K562 (cell line): ENCODE measurements around the gene GPC3. TPM values are rescaled to one million over a fixed set of nuclear protein-coding genes. Genes with fewer than 3 reads are reported as not detected.

Source experiments
- ATAC-seq: fragments of 200-7000 bp; cut with Tn5 transposase; 3 replicates; pipeline ENCODE4 v1.9.1; 2020; ENCODE audit warnings: moderate library complexity
- BruUV-seq: library from RNA; stranded (reverse); fragments of 400-500 nt; replicated peaks from 2 replicates; lab custom pipeline; 2021; lab: Mats Ljungman, UMichigan
- CTCF ChIA-PET: fragments of 300-600 bp; formaldehyde crosslinking; extraction: SDS; loops from one replicate; lab custom pipeline; 2021; ENCODE audit warnings: low intra/inter-chr PET ratio; lab: Yijun Ruan, JAX
- POLR2A ChIA-PET: fragments of 300-600, 350-650 bp; sonication (Branson Sonifier 250); formaldehyde crosslinking; extraction: SDS; loops from one replicate; lab custom pipeline; 2021; ENCODE audit warnings: antibody characterized with exemption, inconsistent platforms; lab: Yijun Ruan, JAX
- DNase-seq, 4 experiments: peaks; one replicate each; pipeline versions ENCODE4 v3.0.0 to v3.0.0-alpha.2; 2011 to 2018; ENCODE audit warnings: low spot score in 3 of 4, mixed read lengths in 3 of 4; ENCODE audit errors: extremely low read depth in 1 of 4
- FAIRE-seq: peaks from 2 replicates; lab custom pipeline; 2011; peaks lifted over from hg19 to GRCh38; lab: Jason Lieb, UNC
- H2AFZ ChIP-seq: 2 replicates; pipeline ENCODE4 v1.6.0; 2011; ENCODE audit warnings: low read depth, low read length, control low read depth, inconsistent platforms
- H3K27ac ChIP-seq: fragments of 200-600 bp; 3 replicates; pipeline ENCODE4 v1.8.0; 2011; ENCODE audit warnings: low read depth, mild to moderate bottlenecking, control low read depth, inconsistent platforms, low read length, moderate library complexity, mixed read lengths; ENCODE audit errors: extremely low read depth
- H3K27me3 ChIP-seq, 2 experiments: fragments of 300-600 bp in 1 of 2; 2 replicates in 1 of 2; 3 replicates in 1 of 2; pipeline versions ENCODE4 v1.6.0 to v1.8.0; 2011; ENCODE audit warnings: inconsistent platforms in 2 of 2, low read length in 2 of 2, mild to moderate bottlenecking in 1 of 2, mixed read lengths in 1 of 2, moderate library complexity in 1 of 2; ENCODE audit not compliant: control insufficient read depth in 2 of 2, insufficient read depth in 2 of 2
- H3K36me3 ChIP-seq: fragments of 300-600 bp; 3 replicates; pipeline ENCODE4 v1.8.0; 2011; ENCODE audit warnings: mild to moderate bottlenecking, low read length, inconsistent platforms; ENCODE audit not compliant: control insufficient read depth, insufficient read depth
- H3K4me1 ChIP-seq, 2 experiments: fragments of 200-600 bp in 1 of 2; replicated peaks in 1 of 2; 2 replicates in 1 of 2; 3 replicates in 1 of 2; pipeline versions ENCODE4 v1.5.1 to v1.8.0; 2011; ENCODE audit warnings: inconsistent platforms in 2 of 2, low read length in 2 of 2, mild to moderate bottlenecking in 1 of 2, mixed read lengths in 1 of 2, moderate library complexity in 1 of 2; ENCODE audit not compliant: control insufficient read depth in 2 of 2, insufficient read depth in 2 of 2
- H3K4me2 ChIP-seq: 2 replicates; pipeline ENCODE4 v1.6.1; 2011; ENCODE audit warnings: low read length, control low read depth, inconsistent platforms, mixed read lengths; ENCODE audit not compliant: insufficient read depth
- H3K4me3 ChIP-seq: fragments of 200-600 bp; sonication (generic), shearing (Covaris generic); 2 replicates; pipeline ENCODE4 v1.5.1; 2016; ENCODE audit warnings: control low read depth, inconsistent platforms
- H3K79me2 ChIP-seq: fragments of 200-600 bp; 3 replicates; pipeline ENCODE4 v1.8.0; 2011; ENCODE audit warnings: low read length, inconsistent platforms; ENCODE audit not compliant: control insufficient read depth, insufficient read depth
- H3K9ac ChIP-seq, 2 experiments: 2 replicates each; pipeline versions ENCODE4 v1.6.0 to v1.6.1; 2011; ENCODE audit warnings: low read depth in 2 of 2, low read length in 2 of 2, control low read depth in 1 of 2, inconsistent platforms in 1 of 2, mild to moderate bottlenecking in 1 of 2, mixed read lengths in 1 of 2; ENCODE audit not compliant: insufficient read depth in 1 of 2
- H3K9me1 ChIP-seq: one replicate; pipeline ENCODE4 v1.6.0; 2011; ENCODE audit warnings: inconsistent platforms, mild to moderate bottlenecking, low read length, moderate library complexity; ENCODE audit not compliant: control insufficient read depth, insufficient read depth
- H3K9me3 ChIP-seq: replicated peaks from 2 replicates; pipeline ENCODE4 v1.5.1; 2011; ENCODE audit warnings: low read depth, low read length, inconsistent platforms; ENCODE audit not compliant: control insufficient read depth, insufficient read depth
- H4K20me1 ChIP-seq: replicated peaks from 2 replicates; pipeline ENCODE4 v1.6.1; 2011; ENCODE audit warnings: low read length, inconsistent platforms, mixed read lengths; ENCODE audit not compliant: control insufficient read depth, insufficient read depth
- CBX8 ChIP-seq: fragments of 200-600 bp; sonication (generic); IDR thresholded peaks from 2 replicates; pipeline ENCODE4 v1.6.1; 2012; ENCODE audit warnings: borderline replicate concordance, mixed run types, low read depth, mild to moderate bottlenecking, moderate library complexity, mixed read lengths, low read length, control low read depth, inconsistent platforms; ENCODE audit not compliant: poor library complexity, severe bottlenecking; ENCODE audit errors: extremely low read depth
- CCNT2 ChIP-seq: IDR thresholded peaks from 2 replicates; pipeline ENCODE4 v1.6.1; 2011; ENCODE audit warnings: borderline replicate concordance, low read depth, mild to moderate bottlenecking, moderate library complexity, mixed read lengths, low read length; ENCODE audit not compliant: insufficient read length; ENCODE audit errors: extremely low read depth
- ETS2 ChIP-seq: IDR thresholded peaks from 2 replicates; pipeline ENCODE4 v1.6.1; 2016; ENCODE audit warnings: borderline replicate concordance, missing genetic modification characterization, mild to moderate bottlenecking, moderate library complexity, missing compliant biosample characterization; ENCODE audit not compliant: poor library complexity, severe bottlenecking
- HNRNPH1 ChIP-seq: fragments of 200-400 bp; formaldehyde crosslinking; optimal IDR thresholded peaks from 2 replicates; pipeline ENCODE3; 2017; ENCODE audit warnings: low read depth, mild to moderate bottlenecking, low read length, moderate library complexity
- MEF2A ChIP-seq: IDR thresholded peaks from 2 replicates; pipeline ENCODE4 v1.6.1; 2011; ENCODE audit warnings: low read depth, mild to moderate bottlenecking, low read length, moderate library complexity; ENCODE audit not compliant: control insufficient read depth
- NR2C1 ChIP-seq, 2 experiments: fragments of 450-650 bp; IDR thresholded peaks; 2 replicates each; pipeline ENCODE4 v1.6.1; 2017; ENCODE audit warnings: mild to moderate bottlenecking in 2 of 2, antibody characterized with exemption in 1 of 2, inconsistent platforms in 1 of 2, missing compliant biosample characterization in 1 of 2, missing genetic modification characterization in 1 of 2
- NR4A1 ChIP-seq, 2 experiments: fragments of 250-450 bp in 1 of 2; fragments of 450-650 bp in 1 of 2; sonication (Bioruptor Pico) in 1 of 2; IDR thresholded peaks; 2 replicates each; pipeline versions ENCODE4 v1.4.0 to v1.6.1; 2016 to 2020; ENCODE audit warnings: mild to moderate bottlenecking in 2 of 2, missing compliant biosample characterization in 1 of 2, missing genetic modification characterization in 1 of 2, moderate library complexity in 1 of 2
- RBM22 ChIP-seq: fragments of 200-400 bp; formaldehyde crosslinking; IDR thresholded peaks from 2 replicates; pipeline ENCODE4 v1.6.1; 2018; ENCODE audit warnings: low read length, low read depth; ENCODE audit not compliant: poor library complexity, severe bottlenecking
- ZNF165 ChIP-seq: fragments of 250-450 bp; sonication (Bioruptor Pico); IDR thresholded peaks from 2 replicates; pipeline ENCODE4 v1.4.0; 2020; ENCODE audit warnings: borderline replicate concordance
- WGBS: fragments of 100-300 bp; shearing (Covaris generic); methylation state at CpG from one replicate; pipeline ENCODE4 v1.1.6; 2016; ENCODE audit warnings: low coverage, mixed read lengths; ENCODE audit not compliant: insufficient coverage; ENCODE audit errors: missing lambda C conversion rate; 5-methylcytosine and 5-hydroxymethylcytosine counted together
- in situ Hi-C: fragments of 300-500 bp; cut with MboI; formaldehyde crosslinking; loops from 4 replicates; pipeline ENCODE4 v1.15.0; 2018; ENCODE audit warnings: inconsistent platforms, mixed read lengths
- intact Hi-C: fragments of 100-400 bp; cut with micrococcal nuclease; formaldehyde crosslinking; loops from 2 replicates; pipeline ENCODE4 v1.14.2; 2022
- polyA plus RNA-seq, 8 experiments: library from polyadenylated mRNA; depleted of rRNA in 4 of 8; stranded (reverse) in 5 of 8; unstranded in 3 of 8; fragments of >200 nt; fragmentation: Nextera tagmentation in 2 of 8; fragmentation: Illumina TruSeq in 1 of 8; extraction: Ambion mirVana in 2 of 8; extraction: Trizol in 1 of 8; gene quantifications; 2 replicates each; pipeline versions ENCODE4 v1.2.1 to v1.2.3, GENCODE V29; 2011 to 2014; ENCODE audit warnings: inconsistent platforms in 1 of 8, missing spikeins in 1 of 8
- total RNA-seq, 7 experiments: library from RNA; depleted of rRNA in 6 of 7; stranded (reverse); fragments of >200 nt in 6 of 7; fragmentation: Illumina TruSeq in 2 of 7; extraction: Trizol in 2 of 7; gene quantifications; 2 replicates each; pipeline versions ENCODE4 v1.2.1 to v1.2.3, GENCODE V29; 2011 to 2021; ENCODE audit warnings: low replicate concordance in 1 of 7
- TF ChIP-seq, protein P1 (sequence below), 3 experiments: fragments of 200-800 bp in 1 of 3; sonication (Bioruptor generic) in 1 of 3; sonication (generic) in 1 of 3; formaldehyde crosslinking in 1 of 3; IDR thresholded peaks; 2 replicates each; pipeline versions ENCODE4 v1.6.1 to v1.8.0; 2016 to 2022; ENCODE audit warnings: mild to moderate bottlenecking in 2 of 3, missing compliant biosample characterization in 2 of 3, missing genetic modification characterization in 2 of 3, missing genetic modification reagents in 1 of 3
- TF ChIP-seq, protein P2 (sequence below): sonication (generic); formaldehyde crosslinking; IDR thresholded peaks from 2 replicates; pipeline ENCODE4 v1.8.1; 2022; ENCODE audit warnings: missing genetic modification reagents
- TF ChIP-seq, protein P3 (sequence below), 3 experiments: fragments of 200-800 bp in 1 of 3; fragments of 250-450 bp in 1 of 3; fragments of 450-650 bp in 1 of 3; sonication (Bioruptor Pico) in 1 of 3; sonication (Bioruptor generic) in 1 of 3; formaldehyde crosslinking in 1 of 3; IDR thresholded peaks; 2 replicates each; pipeline versions ENCODE4 v1.6.1 to v1.8.0; 2016 to 2022; ENCODE audit warnings: mild to moderate bottlenecking in 2 of 3, missing genetic modification characterization in 2 of 3, missing compliant biosample characterization in 1 of 3, moderate library complexity in 1 of 3

The GPC3 gene
- total and polyA plus RNA-seq, 9 of the 15 experiments (the other 6 are each of a cell fraction or from before 2014, with no cell fraction given) = 0.42 TPM; not detected in 8

DNA sequence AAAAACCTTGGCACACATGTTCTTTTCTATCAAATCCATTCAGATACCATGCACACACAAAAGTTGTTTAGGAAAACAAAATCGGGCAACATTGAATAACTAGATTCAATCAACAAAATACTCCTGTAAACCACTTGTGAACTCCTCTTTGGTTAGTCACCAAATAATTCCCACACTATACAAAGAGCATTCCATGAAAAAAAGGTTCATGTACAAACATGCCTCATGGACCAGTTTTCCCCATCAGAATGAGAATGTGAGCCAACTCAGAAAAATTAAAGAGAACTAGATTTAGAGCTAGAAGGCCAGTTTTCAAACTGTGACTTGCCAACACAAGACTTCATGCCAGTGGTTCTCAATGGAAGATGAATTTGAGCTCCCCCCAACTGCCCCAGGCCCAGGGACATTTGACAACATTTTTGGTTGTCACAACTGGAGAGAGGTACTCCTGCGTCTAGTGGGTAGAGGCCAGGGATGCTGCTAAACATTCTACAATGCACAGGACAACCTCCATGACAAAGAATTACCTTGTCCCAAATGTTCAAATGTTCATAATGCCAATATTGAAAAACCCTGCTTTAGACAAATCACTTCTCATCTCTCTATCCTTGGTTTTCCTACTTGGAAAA is 55.4 kb downstream of the GPC3 start:
- no peak for FAIRE-seq
- Histone ChIP-seq H3K27ac (no peak overlapping the region), H3K4me1 (no peaks in the 10 kb centered on the region), H3K9ac (no peak overlapping the region), H2AFZ (no peak overlapping the region), H3K27me3 (no peaks in the 10 kb centered on the region), H3K79me2 (no peaks in the 10 kb centered on the region), H3K4me3 (no peak overlapping the region), H4K20me1 (no peaks in the 10 kb centered on the region), H3K4me2 (no peak overlapping the region), H3K9me1 (no peaks in the 10 kb centered on the region), H3K36me3 (no peaks in the 10 kb centered on the region), H3K9me3 (no peaks in the 10 kb centered on the region)
- no peak for DNase-seq
- BruUV-seq = no TSS peak
- WGBS = 0% methylated on average over 2 of the region's 2 CpGs
- ChIA-PET POLR2A (no interaction called here), CTCF (no interaction called here)
- no peak for ATAC-seq
- in situ Hi-C loops = no loop called here
- intact Hi-C loops = no loop called here
- TF ChIP-seq NR4A1 (CRISPR knock-in tag; IDR thresholded peaks at IDR 0.05) (no peak), NR4A1 (tag; IDR thresholded peaks at IDR 0.05) (no peak), RBM22 (no peak), HNRNPH1 (no peak), ZNF165 (CRISPR knock-in tag) (no peak), MEF2A (no peak), ETS2 (tag) (no peak), NR2C1 (IDR thresholded peaks at IDR 0.05) (no peak), NR2C1 (tag; IDR thresholded peaks at IDR 0.05) (no peak), CCNT2 (no peak), CBX8 (no peak)
- TF ChIP-seq, protein P1, sequence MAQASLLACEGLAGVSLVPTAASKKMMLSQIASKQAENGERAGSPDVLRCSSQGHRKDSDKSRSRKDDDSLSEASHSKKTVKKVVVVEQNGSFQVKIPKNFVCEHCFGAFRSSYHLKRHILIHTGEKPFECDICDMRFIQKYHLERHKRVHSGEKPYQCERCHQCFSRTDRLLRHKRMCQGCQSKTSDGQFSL (CRISPR knock-in tag; IDR thresholded peaks at IDR 0.05) = no peak
- TF ChIP-seq, protein P1 (tag; IDR thresholded peaks at IDR 0.05) = no peak
- TF ChIP-seq, protein P2, sequence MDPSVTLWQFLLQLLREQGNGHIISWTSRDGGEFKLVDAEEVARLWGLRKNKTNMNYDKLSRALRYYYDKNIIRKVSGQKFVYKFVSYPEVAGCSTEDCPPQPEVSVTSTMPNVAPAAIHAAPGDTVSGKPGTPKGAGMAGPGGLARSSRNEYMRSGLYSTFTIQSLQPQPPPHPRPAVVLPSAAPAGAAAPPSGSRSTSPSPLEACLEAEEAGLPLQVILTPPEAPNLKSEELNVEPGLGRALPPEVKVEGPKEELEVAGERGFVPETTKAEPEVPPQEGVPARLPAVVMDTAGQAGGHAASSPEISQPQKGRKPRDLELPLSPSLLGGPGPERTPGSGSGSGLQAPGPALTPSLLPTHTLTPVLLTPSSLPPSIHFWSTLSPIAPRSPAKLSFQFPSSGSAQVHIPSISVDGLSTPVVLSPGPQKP (CRISPR knock-in tag) = no peak
- TF ChIP-seq, protein P3, sequence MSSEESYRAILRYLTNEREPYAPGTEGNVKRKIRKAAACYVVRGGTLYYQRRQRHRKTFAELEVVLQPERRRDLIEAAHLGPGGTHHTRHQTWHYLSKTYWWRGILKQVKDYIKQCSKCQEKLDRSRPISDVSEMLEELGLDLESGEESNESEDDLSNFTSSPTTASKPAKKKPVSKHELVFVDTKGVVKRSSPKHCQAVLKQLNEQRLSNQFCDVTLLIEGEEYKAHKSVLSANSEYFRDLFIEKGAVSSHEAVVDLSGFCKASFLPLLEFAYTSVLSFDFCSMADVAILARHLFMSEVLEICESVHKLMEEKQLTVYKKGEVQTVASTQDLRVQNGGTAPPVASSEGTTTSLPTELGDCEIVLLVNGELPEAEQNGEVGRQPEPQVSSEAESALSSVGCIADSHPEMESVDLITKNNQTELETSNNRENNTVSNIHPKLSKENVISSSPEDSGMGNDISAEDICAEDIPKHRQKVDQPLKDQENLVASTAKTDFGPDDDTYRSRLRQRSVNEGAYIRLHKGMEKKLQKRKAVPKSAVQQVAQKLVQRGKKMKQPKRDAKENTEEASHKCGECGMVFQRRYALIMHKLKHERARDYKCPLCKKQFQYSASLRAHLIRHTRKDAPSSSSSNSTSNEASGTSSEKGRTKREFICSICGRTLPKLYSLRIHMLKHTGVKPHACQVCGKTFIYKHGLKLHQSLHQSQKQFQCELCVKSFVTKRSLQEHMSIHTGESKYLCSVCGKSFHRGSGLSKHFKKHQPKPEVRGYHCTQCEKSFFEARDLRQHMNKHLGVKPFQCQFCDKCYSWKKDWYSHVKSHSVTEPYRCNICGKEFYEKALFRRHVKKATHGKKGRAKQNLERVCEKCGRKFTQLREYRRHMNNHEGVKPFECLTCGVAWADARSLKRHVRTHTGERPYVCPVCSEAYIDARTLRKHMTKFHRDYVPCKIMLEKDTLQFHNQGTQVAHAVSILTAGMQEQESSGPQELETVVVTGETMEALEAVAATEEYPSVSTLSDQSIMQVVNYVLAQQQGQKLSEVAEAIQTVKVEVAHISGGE (CRISPR knock-in tag; IDR thresholded peaks at IDR 0.05) = no peak
